H4 (cell line): ENCODE results near the gene ST8SIA3. TPM values are rescaled to one million over a fixed set of nuclear protein-coding genes. Genes with fewer than 3 reads are reported as not detected.

ENCODE experiments used
- DNase-seq: peaks from one replicate; pipeline ENCODE4 v3.0.0-alpha.2; 2015; ENCODE audit warnings: low spot score
- total RNA-seq: library from RNA; depleted of rRNA; stranded (reverse); fragments of >200 nt; shearing (Covaris generic); gene quantifications from 2 replicates; pipeline ENCODE4 v1.2.3, GENCODE V29; 2014; rRNA removed

The ST8SIA3 gene
- total RNA-seq = not detected in 2 replicates

GRCh38 chr18:57352271-57352701 lies at the start of gene ST8SIA3:
Gene ST8SIA3 (plus strand): TSS chr18:57352557. CDS start chr18:57352847, 290 bp downstream.
- no peak for DNase-seq

GRCh38 chr18:57311472-57311871 lies 40.9 kb upstream of the ST8SIA3 start:
- no peak for DNase-seq

- no peak for DNase-seq
Observed at GRCh38 chr18:57312346-57313144, 39.8 kb upstream of the ST8SIA3 start.

- no peak for DNase-seq
Observed at GRCh38 chr18:57320603-57321002, 31.8 kb upstream of the ST8SIA3 start.

GRCh38 chr18:57325491-57326166 lies 26.7 kb upstream of the ST8SIA3 start:
- DNase-seq = no peak

GRCh38 chr18:57326718-57327323 lies 25.5 kb upstream of the ST8SIA3 start:
- no peak for DNase-seq

- DNase-seq = no peak
Observed at GRCh38 chr18:57328665-57329064, 23.7 kb upstream of the ST8SIA3 start.

GRCh38 chr18:57329856-57330255 lies 22.5 kb upstream of the ST8SIA3 start:
- DNase-seq = no peak

GRCh38 chr18:57331718-57332117 lies 20.6 kb upstream of the ST8SIA3 start:
- no peak for DNase-seq

- DNase-seq = no peak
Observed at GRCh38 chr18:57333940-57334339, 18.4 kb upstream of the ST8SIA3 start.

GRCh38 chr18:57334383-57334782 lies 18.0 kb upstream of the ST8SIA3 start:
- no peak for DNase-seq

GRCh38 chr18:57336343-57336742 lies 16.0 kb upstream of the ST8SIA3 start:
- no peak for DNase-seq

GRCh38 chr18:57337890-57338289 lies 14.5 kb upstream of the ST8SIA3 start:
- no peak for DNase-seq

- DNase-seq = no peak
Observed at GRCh38 chr18:57343833-57344232, 8.5 kb upstream of the ST8SIA3 start.

- DNase-seq = no peak
Observed at GRCh38 chr18:57346876-57347275, 5.5 kb upstream of the ST8SIA3 start.

- DNase-seq = no peak
Observed at GRCh38 chr18:57347784-57348183, 4.6 kb upstream of the ST8SIA3 start.

GRCh38 chr18:57352761-57353136 lies 392 bp downstream of the ST8SIA3 start:
- DNase-seq = no peak

- DNase-seq = no peak
Observed at GRCh38 chr18:57353137-57353939, 981 bp downstream of the ST8SIA3 start.

- no peak for DNase-seq
Observed at GRCh38 chr18:57353940-57354461, 1.6 kb downstream of the ST8SIA3 start.

- DNase-seq = no peak
Observed at GRCh38 chr18:57359433-57359832, 7.1 kb downstream of the ST8SIA3 start.

GRCh38 chr18:57362714-57363113 lies 10.4 kb downstream of the ST8SIA3 start:
- DNase-seq = no peak

GRCh38 chr18:57364460-57364859 lies 12.1 kb downstream of the ST8SIA3 start:
- no peak for DNase-seq
